GM06990 (cell line): ENCODE data around the gene FNDC10.

ENCODE experiments used
- DNase-seq: peaks from one replicate; pipeline ENCODE4 v3.0.0-alpha.2; 2011; ENCODE audit not compliant: insufficient read length; ENCODE audit errors: extremely low read depth
- H3K27me3 ChIP-seq: replicated peaks from 2 replicates; pipeline ENCODE4 v1.6.0; 2011; ENCODE audit warnings: low read length; ENCODE audit not compliant: control insufficient read depth, insufficient read depth
- H3K36me3 ChIP-seq: 2 replicates; pipeline ENCODE4 v1.5.1; 2011; ENCODE audit warnings: low read length; ENCODE audit not compliant: control insufficient read depth, insufficient read depth
- H3K4me3 ChIP-seq: replicated peaks from 2 replicates; pipeline ENCODE4 v1.5.1; 2011; ENCODE audit warnings: low read depth, mild to moderate bottlenecking, control low read depth, low read length
- TF ChIP-seq, protein P1 (sequence below): IDR thresholded peaks from 2 replicates; pipeline ENCODE4 v1.5.1; 2011; ENCODE audit warnings: low read length, control low read depth, mild to moderate bottlenecking, inconsistent platforms; ENCODE audit not compliant: insufficient read depth, poor library complexity, severe bottlenecking

The FNDC10 gene

GRCh38 chr1:1609822-1610485, 10.0 kb upstream of the FNDC10 start:
- no peak overlapping the region for H3K4me3 ChIP-seq
- H3K27me3 ChIP-seq: no peaks in the 10 kb centered on the region
- H3K36me3 ChIP-seq: no peaks in the 10 kb centered on the region
- no peak for DNase-seq
- TF ChIP-seq, protein P1, sequence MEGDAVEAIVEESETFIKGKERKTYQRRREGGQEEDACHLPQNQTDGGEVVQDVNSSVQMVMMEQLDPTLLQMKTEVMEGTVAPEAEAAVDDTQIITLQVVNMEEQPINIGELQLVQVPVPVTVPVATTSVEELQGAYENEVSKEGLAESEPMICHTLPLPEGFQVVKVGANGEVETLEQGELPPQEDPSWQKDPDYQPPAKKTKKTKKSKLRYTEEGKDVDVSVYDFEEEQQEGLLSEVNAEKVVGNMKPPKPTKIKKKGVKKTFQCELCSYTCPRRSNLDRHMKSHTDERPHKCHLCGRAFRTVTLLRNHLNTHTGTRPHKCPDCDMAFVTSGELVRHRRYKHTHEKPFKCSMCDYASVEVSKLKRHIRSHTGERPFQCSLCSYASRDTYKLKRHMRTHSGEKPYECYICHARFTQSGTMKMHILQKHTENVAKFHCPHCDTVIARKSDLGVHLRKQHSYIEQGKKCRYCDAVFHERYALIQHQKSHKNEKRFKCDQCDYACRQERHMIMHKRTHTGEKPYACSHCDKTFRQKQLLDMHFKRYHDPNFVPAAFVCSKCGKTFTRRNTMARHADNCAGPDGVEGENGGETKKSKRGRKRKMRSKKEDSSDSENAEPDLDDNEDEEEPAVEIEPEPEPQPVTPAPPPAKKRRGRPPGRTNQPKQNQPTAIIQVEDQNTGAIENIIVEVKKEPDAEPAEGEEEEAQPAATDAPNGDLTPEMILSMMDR: no peak

DNA sequence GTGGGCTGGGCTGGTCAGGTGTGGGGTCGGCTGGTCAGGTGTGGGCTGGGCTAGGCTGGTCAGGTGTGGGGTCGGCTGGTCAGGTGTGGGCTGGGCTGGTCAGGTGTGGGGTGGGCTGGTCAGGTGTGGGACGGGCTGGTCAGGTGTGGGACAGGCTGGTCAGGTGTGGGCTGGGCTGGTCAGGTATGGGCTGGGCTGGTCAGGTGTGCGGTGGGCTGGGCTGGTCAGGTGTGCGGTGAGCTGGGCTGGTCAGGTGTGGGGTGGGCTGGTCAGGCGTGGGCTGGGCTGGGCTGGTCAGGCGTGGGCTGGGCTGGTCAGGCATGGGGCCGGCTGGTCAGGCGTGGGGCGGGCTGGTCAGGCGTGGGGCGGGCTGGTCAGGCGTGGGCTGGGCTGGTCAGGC, 6.3 kb upstream of the FNDC10 start:
- TF ChIP-seq, protein P1: no peak
- no peak for DNase-seq
- Histone ChIP-seq H3K27me3 (no peaks in the 10 kb centered on the region), H3K4me3 (no peak overlapping the region), H3K36me3 (no peaks in the 10 kb centered on the region)

- no peak overlapping the region for H3K4me3 ChIP-seq
- no peak for DNase-seq
- TF ChIP-seq, protein P1: no peak
- no peaks in the 10 kb centered on the region for H3K27me3 ChIP-seq
- no peaks in the 10 kb centered on the region for H3K36me3 ChIP-seq
Measured at GRCh38 chr1:1605724-1606123, 5.8 kb upstream of the FNDC10 start.

DNA sequence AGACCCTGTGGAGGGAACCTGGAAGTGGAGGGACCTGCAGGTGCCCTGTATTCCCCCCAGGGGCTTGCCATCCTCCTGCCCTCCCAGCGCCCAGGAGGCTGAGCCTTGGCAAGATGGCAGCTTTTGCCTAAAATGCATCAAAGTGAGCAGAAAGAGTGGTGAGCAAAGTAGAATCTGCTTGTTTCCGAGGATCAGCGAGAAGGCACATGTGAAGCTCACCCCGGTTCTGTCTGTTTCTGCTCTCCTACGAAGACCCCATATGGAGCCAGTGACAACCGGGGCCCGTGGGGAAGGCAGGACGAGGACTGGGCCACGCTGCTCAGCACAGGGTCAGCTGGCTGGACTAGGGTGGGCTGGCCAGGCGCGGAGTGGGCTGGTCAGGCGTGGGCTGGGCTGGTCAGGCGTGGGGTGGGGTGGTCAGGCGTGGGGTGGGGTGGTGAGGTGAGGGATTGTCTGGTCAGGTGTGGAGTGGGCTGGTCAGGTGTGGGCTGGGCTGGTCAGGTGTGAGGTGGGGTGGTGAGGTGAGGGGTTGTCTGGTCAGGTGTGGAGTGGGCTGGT, 5.2 kb upstream of the FNDC10 start:
- no peak for DNase-seq
- no peak overlapping the region for H3K4me3 ChIP-seq
- no peaks in the 10 kb centered on the region for H3K36me3 ChIP-seq
- H3K27me3 ChIP-seq: no peaks in the 10 kb centered on the region
- TF ChIP-seq, protein P1: no peak

- H3K27me3 ChIP-seq: no peaks in the 10 kb centered on the region
- H3K4me3 ChIP-seq: no peak overlapping the region
- H3K36me3 ChIP-seq: no peaks in the 10 kb centered on the region
- TF ChIP-seq, protein P1: no peak
- DNase-seq: no peak
Measured at GRCh38 chr1:1604374-1605033, 4.6 kb upstream of the FNDC10 start.
